ENCODE measurements around the gene KNG1. TPM values are rescaled to one million over a fixed set of nuclear protein-coding genes. Genes with fewer than 3 reads are reported as not detected.

The KNG1 gene
- total RNA-seq, 2 donors from 2014 or later: not detected

DNA sequence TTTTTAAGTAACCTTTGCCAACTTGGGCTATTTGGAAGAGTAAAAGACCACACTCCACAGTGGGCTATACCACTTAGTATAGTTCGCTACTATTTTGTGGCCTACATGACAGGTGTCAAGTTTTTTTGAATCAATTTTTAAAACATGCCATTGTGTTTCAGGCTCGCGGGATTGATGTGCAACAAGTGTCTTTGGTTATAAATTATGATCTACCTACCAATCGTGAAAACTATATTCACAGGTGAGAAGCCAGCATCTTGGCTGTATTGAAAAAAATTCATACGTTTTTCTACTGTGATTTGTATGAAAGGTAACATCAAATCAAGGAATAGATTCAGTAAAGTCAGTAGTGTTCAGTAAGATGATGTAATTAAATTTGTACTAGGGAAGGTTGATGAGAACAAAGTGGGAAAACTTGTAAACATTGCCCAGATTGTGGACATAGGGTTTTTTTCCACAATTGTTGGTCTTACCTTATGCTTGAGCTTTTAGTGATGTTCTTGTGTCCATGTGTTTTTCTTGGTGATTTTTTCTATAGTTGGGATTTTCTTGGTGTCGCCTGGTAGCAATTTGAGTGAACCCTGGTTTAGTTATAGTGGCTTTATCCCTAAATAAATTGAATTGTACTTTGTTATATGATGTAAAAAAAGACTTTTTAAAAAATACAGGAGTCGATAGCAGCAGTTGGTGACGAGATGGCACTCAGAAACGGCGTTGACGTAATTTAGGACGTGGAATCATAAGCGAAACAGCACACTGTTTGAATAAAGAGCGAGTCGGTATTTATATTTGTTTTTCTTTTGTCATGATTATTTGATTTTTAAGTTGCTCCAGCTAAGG is 70.7 kb downstream of the KNG1 start:
- Mint-ChIP-seq H3K36me3 (ENCODE audit: low read depth) (peaks cover 71% of the 10 kb centered on the region), H3K27me3 (ENCODE audit: insufficient read depth) (no peaks in the 10 kb centered on the region), H3K4me3 (peak overlapping the region; percentile 99), H3K27ac (peak overlapping the region; percentile 17), H3K4me1 (peaks cover 15% of the 10 kb centered on the region), H3K9me3 (no peaks in the 10 kb centered on the region)
- Histone ChIP-seq H3K4me3 (ENCODE audit: low read length) (peak overlapping the region; percentile 94), H3K9me3 (ENCODE audit: control insufficient read depth, low read length) (no peaks in the 10 kb centered on the region), H3K36me3 (ENCODE audit: control insufficient read depth, insufficient read depth, low read length) (peaks cover 81% of the 10 kb centered on the region), H3K9ac (ENCODE audit: extremely low read depth, low read length, poor library complexity, severe bottlenecking) (peak overlapping the region; percentile 100), H3K4me1 (ENCODE audit: control insufficient read depth, insufficient read depth, low read length) (no peaks in the 10 kb centered on the region), H3K27me3 (ENCODE audit: control insufficient read depth, insufficient read depth, low read length, poor library complexity, severe bottlenecking) (no peaks in the 10 kb centered on the region), H3K27ac (ENCODE audit: low read depth, low read length) (no peak overlapping the region)
- TF ChIP-seq, protein P1, sequence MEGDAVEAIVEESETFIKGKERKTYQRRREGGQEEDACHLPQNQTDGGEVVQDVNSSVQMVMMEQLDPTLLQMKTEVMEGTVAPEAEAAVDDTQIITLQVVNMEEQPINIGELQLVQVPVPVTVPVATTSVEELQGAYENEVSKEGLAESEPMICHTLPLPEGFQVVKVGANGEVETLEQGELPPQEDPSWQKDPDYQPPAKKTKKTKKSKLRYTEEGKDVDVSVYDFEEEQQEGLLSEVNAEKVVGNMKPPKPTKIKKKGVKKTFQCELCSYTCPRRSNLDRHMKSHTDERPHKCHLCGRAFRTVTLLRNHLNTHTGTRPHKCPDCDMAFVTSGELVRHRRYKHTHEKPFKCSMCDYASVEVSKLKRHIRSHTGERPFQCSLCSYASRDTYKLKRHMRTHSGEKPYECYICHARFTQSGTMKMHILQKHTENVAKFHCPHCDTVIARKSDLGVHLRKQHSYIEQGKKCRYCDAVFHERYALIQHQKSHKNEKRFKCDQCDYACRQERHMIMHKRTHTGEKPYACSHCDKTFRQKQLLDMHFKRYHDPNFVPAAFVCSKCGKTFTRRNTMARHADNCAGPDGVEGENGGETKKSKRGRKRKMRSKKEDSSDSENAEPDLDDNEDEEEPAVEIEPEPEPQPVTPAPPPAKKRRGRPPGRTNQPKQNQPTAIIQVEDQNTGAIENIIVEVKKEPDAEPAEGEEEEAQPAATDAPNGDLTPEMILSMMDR (conservative IDR thresholded peaks at IDR 0.05): no peak
- WGBS, 2 experiments (ENCODE audit: insufficient coverage in 1 of 2, insufficient read length in 1 of 2): 93 to 96% methylated on average over 14 to 15 of the region's 15 CpGs
- no peak for DNase-seq

DNA sequence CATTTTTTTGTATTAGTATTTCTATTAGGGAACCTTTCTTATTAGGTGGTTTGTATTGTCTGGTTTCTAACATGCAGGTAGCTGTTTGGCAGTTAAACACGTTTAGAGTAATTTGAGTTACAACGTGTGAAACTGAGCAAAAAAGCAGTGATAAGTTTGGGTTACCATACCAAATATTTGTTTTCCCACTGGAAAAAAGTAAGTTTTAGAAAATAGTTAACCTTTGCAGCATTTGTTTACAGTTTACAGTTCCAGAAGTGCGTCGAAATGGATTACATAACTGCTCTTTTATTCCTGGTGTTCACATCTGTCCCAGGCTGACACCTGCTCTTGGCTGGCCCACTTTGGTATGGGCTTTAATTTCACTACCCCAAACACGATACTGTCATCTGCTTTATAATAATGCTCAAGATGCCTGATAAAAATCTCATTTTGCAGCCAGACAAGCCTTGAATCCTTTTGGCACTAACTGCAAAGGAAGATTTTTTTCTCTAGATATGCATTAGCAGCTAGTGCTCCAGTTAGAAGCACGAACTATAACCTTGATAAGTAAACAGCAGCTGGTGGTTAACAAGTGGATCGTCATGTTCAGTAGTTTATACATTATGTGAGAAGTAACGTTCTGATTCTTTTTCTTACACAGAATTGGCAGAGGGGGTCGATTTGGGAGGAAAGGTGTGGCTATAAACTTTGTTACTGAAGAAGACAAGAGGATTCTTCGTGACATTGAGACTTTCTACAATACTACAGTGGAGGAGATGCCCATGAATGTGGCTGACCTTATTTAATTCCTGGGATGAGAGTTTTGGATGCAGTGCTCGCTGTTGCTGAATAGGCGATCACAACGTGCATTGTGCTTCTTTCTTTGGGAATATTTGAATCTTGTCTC is 71.6 kb downstream of the KNG1 start:
- no peaks in the 10 kb centered on the region for H3K4me1 ChIP-seq (ENCODE audit: control insufficient read depth, insufficient read depth, low read length)
- peak overlapping the region; percentile 100 for H3K9ac ChIP-seq (ENCODE audit: extremely low read depth, low read length, poor library complexity, severe bottlenecking)
- no peak overlapping the region for H3K27ac ChIP-seq (ENCODE audit: low read depth, low read length)
- H3K36me3 Mint-ChIP-seq (ENCODE audit: low read depth): peaks cover 72% of the 10 kb centered on the region
- H3K9me3 ChIP-seq (ENCODE audit: control insufficient read depth, low read length): no peaks in the 10 kb centered on the region
- H3K4me1 Mint-ChIP-seq: peaks cover 15% of the 10 kb centered on the region
- H3K9me3 Mint-ChIP-seq: no peaks in the 10 kb centered on the region
- DNase-seq: no peak
- WGBS, 2 experiments (ENCODE audit: insufficient coverage in 1 of 2, insufficient read length in 1 of 2): 88 to 90% methylated on average over 11 to 13 of the region's 13 CpGs
- H3K27me3 ChIP-seq (ENCODE audit: control insufficient read depth, insufficient read depth, low read length, poor library complexity, severe bottlenecking): no peaks in the 10 kb centered on the region
- no peaks in the 10 kb centered on the region for H3K27me3 Mint-ChIP-seq (ENCODE audit: insufficient read depth)
- peaks cover 89% of the 10 kb centered on the region for H3K36me3 ChIP-seq (ENCODE audit: control insufficient read depth, insufficient read depth, low read length)
- no peak overlapping the region for H3K4me3 Mint-ChIP-seq
- peak overlapping the region; percentile 94 for H3K4me3 ChIP-seq (ENCODE audit: low read length)
- no peak overlapping the region for H3K27ac Mint-ChIP-seq
- TF ChIP-seq, protein P1 (conservative IDR thresholded peaks at IDR 0.05): no peak

DNA sequence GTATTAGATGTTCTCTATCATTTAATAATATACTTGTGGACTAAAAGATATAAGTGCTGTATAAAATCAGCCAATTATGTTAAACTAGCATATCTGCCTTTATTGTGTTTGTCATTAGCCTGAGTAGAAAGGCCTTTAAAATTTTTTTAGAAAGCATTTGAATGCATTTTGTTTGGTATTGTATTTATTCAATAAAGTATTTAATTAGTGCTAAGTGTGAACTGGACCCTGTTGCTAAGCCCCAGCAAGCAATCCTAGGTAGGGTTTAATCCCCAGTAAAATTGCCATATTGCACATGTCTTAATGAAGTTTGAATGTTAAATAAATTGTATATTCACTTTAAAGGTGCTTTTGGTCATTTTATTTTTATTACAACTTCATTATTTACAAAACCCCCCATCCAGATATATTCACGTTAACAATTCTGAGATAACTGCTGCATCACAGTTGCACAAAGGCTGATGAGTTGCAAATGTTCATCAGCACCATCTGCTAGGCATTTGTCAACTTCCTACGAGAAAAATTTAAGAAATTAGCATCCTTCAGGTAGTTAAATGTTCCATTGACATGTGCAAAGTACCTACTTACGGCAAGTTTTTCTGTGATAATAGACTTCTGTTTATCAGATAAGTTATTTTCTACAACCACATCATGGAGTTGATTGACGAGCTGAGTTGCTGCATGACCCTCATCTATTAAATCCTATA is 72.5 kb downstream of the KNG1 start:
- Histone ChIP-seq H3K36me3 (ENCODE audit: control insufficient read depth, insufficient read depth, low read length) (peaks cover 90% of the 10 kb centered on the region), H3K9me3 (ENCODE audit: control insufficient read depth, low read length) (no peaks in the 10 kb centered on the region), H3K27ac (ENCODE audit: low read depth, low read length) (no peak overlapping the region), H3K4me1 (ENCODE audit: control insufficient read depth, insufficient read depth, low read length) (no peaks in the 10 kb centered on the region), H3K27me3 (ENCODE audit: control insufficient read depth, insufficient read depth, low read length, poor library complexity, severe bottlenecking) (no peaks in the 10 kb centered on the region), H3K4me3 (ENCODE audit: low read length) (no peak overlapping the region), H3K9ac (ENCODE audit: extremely low read depth, low read length, poor library complexity, severe bottlenecking) (no peak overlapping the region)
- H3K4me1 Mint-ChIP-seq: peaks cover 14% of the 10 kb centered on the region
- H3K27ac Mint-ChIP-seq: no peak overlapping the region
- peaks cover 72% of the 10 kb centered on the region for H3K36me3 Mint-ChIP-seq (ENCODE audit: low read depth)
- WGBS, 2 experiments (ENCODE audit: insufficient coverage in 1 of 2, insufficient read length in 1 of 2): 87 to 100% methylated on average over 1 to 4 of the region's 4 CpGs
- no peaks in the 10 kb centered on the region for H3K27me3 Mint-ChIP-seq (ENCODE audit: insufficient read depth)
- H3K4me3 Mint-ChIP-seq: no peak overlapping the region
- no peak for DNase-seq
- no peaks in the 10 kb centered on the region for H3K9me3 Mint-ChIP-seq
- TF ChIP-seq, protein P1 (conservative IDR thresholded peaks at IDR 0.05): no peak
